Mesenchymal stem cell (in vitro differentiated cells and primary cell): Measurements from ENCODE around the gene HIVEP1.
A peak's percentile ranks its signal among the peaks of the same experiment; 100 is the strongest.

Experiments used
- DNase-seq: peaks from one replicate; pipeline ENCODE4 v3.0.0-alpha.2; 2013
- H2AFZ ChIP-seq: one replicate; pipeline ENCODE4 v1.6.1; 2013; ENCODE audit warnings: low read depth, mild to moderate bottlenecking, control low read depth, inconsistent platforms, low read length, moderate library complexity
- H2AK5ac ChIP-seq: 2 replicates; pipeline ENCODE4 v1.6.1; 2013; ENCODE audit warnings: low read length, moderate library complexity, mild to moderate bottlenecking, inconsistent platforms; ENCODE audit not compliant: severe bottlenecking
- H2BK120ac ChIP-seq: one replicate; pipeline ENCODE4 v1.6.1; 2013; ENCODE audit warnings: low read depth, mild to moderate bottlenecking, inconsistent platforms, low read length, moderate library complexity
- H2BK12ac ChIP-seq, 2 experiments: one replicate each; pipeline ENCODE4 v1.6.1; 2013; ENCODE audit warnings: inconsistent platforms in 2 of 2, low read length in 2 of 2, mild to moderate bottlenecking in 2 of 2, moderate library complexity in 2 of 2, control low read depth in 1 of 2
- H2BK15ac ChIP-seq: one replicate; pipeline ENCODE4 v1.6.1; 2013; ENCODE audit warnings: mild to moderate bottlenecking, low read depth, inconsistent platforms; ENCODE audit not compliant: poor library complexity, severe bottlenecking
- H2BK5ac ChIP-seq: 2 replicates; pipeline ENCODE4 v1.6.1; 2013; ENCODE audit warnings: low read depth, mild to moderate bottlenecking, low read length, control low read depth, inconsistent platforms; ENCODE audit not compliant: poor library complexity, severe bottlenecking
- H3K14ac ChIP-seq, 2 experiments: one replicate each; pipeline ENCODE4 v1.6.1; 2013; ENCODE audit warnings: inconsistent platforms in 2 of 2, low read length in 2 of 2, control low read depth in 1 of 2, mild to moderate bottlenecking in 1 of 2, moderate library complexity in 1 of 2
- H3K18ac ChIP-seq, 2 experiments: one replicate each; pipeline ENCODE4 v1.6.1; 2013; ENCODE audit warnings: inconsistent platforms in 2 of 2, low read length in 2 of 2, control low read depth in 1 of 2, low read depth in 1 of 2, mild to moderate bottlenecking in 1 of 2
- H3K23ac ChIP-seq, 2 experiments: one replicate each; pipeline ENCODE4 v1.6.1; 2013; ENCODE audit warnings: inconsistent platforms in 2 of 2, low read length in 2 of 2, mild to moderate bottlenecking in 2 of 2, moderate library complexity in 2 of 2, control low read depth in 1 of 2
- H3K27ac ChIP-seq: 2 replicates; pipeline ENCODE4 v1.5.1; 2013; ENCODE audit warnings: mild to moderate bottlenecking, moderate library complexity, low read length, control low read depth, inconsistent platforms; ENCODE audit not compliant: poor library complexity, severe bottlenecking
- H3K27me3 ChIP-seq, 2 experiments: 2 replicates each; pipeline versions ENCODE4 v1.6.1 to v1.7.0; 2013; ENCODE audit warnings: low read length in 2 of 2, mild to moderate bottlenecking in 2 of 2, moderate library complexity in 2 of 2, control low read depth in 1 of 2, inconsistent platforms in 1 of 2; ENCODE audit not compliant: control insufficient read depth in 1 of 2, insufficient read depth in 1 of 2
- H3K36me3 ChIP-seq, 2 experiments: 2 replicates each; pipeline versions ENCODE4 v1.6.1 to v1.7.0; 2013; ENCODE audit warnings: low read length in 2 of 2, control low read depth in 1 of 2, inconsistent platforms in 1 of 2, low read depth in 1 of 2, mild to moderate bottlenecking in 1 of 2; ENCODE audit not compliant: insufficient read depth in 2 of 2, control insufficient read depth in 1 of 2
- H3K4ac ChIP-seq, 2 experiments: one replicate each; pipeline ENCODE4 v1.6.1; 2013; ENCODE audit warnings: inconsistent platforms in 2 of 2, low read length in 2 of 2, mild to moderate bottlenecking in 2 of 2, moderate library complexity in 2 of 2, control low read depth in 1 of 2, low read depth in 1 of 2
- H3K4me1 ChIP-seq: 2 replicates; pipeline ENCODE4 v1.6.1; 2013; ENCODE audit warnings: low read depth, low read length, control low read depth; ENCODE audit not compliant: control insufficient read depth, insufficient read depth
- H3K4me2 ChIP-seq: 2 replicates; pipeline ENCODE4 v1.6.1; 2013; ENCODE audit warnings: low read length, mild to moderate bottlenecking, inconsistent platforms; ENCODE audit not compliant: poor library complexity, severe bottlenecking
- H3K4me3 ChIP-seq, 2 experiments: 2 replicates each; pipeline versions ENCODE4 v1.5.1 to v1.7.0; 2013; ENCODE audit warnings: low read length in 2 of 2, mild to moderate bottlenecking in 2 of 2, control low read depth in 1 of 2, low read depth in 1 of 2; ENCODE audit not compliant: insufficient read depth in 1 of 2
- H3K79me1 ChIP-seq: replicated peaks from 2 replicates; pipeline ENCODE4 v1.6.1; 2013; ENCODE audit warnings: mild to moderate bottlenecking, control low read depth, low read length, inconsistent platforms; ENCODE audit not compliant: poor library complexity, severe bottlenecking
- H3K9ac ChIP-seq: 2 replicates; pipeline ENCODE4 v1.7.0; 2013; ENCODE audit warnings: mild to moderate bottlenecking, low read length, moderate library complexity
- H3K9me3 ChIP-seq: 2 replicates; pipeline ENCODE4 v1.7.0; 2013; ENCODE audit warnings: mild to moderate bottlenecking, low read length; ENCODE audit not compliant: control insufficient read depth
- H4K8ac ChIP-seq: one replicate; pipeline ENCODE4 v1.6.1; 2013; ENCODE audit warnings: inconsistent platforms, mild to moderate bottlenecking, low read length, moderate library complexity
- H4K91ac ChIP-seq: one replicate; pipeline ENCODE4 v1.6.1; 2013; ENCODE audit warnings: mild to moderate bottlenecking, low read length, inconsistent platforms
- WGBS: methylation state at CpG from one replicate; pipeline ENCODE4 v1.1.7; 2013; ENCODE audit warnings: mixed read lengths; 5-methylcytosine and 5-hydroxymethylcytosine counted together

Gene HIVEP1

DNA sequence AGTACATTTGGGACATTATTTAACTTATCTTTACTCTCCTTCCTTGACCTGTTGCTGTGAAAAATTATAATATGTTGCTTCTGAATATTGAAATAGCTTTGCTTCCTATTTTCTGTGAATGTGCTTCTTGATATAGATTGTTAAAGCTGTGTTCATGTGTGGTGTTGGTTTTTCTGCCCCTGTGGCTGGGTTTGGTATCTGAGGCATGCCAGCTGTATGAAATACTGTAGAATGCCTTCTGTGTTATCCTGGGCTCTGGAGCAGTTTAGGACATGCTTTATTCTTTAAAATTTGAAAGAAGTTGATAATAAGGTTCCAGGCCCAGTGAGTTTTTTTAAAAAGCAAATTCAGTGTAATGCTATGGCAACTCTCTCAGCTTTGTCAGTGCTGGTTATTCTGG is 71.7 kb downstream of the HIVEP1 start:
- Histone ChIP-seq H3K27me3 (no peaks in the 10 kb centered on the region), H3K4me3 (no peak overlapping the region), H3K27ac (peak overlapping the region; percentile 12), H3K23ac (no peak overlapping the region), H3K4me1 (peaks cover 3% of the 10 kb centered on the region), H3K9me3 (no peaks in the 10 kb centered on the region), H2AFZ (no peak overlapping the region), H4K8ac (no peak overlapping the region), H3K79me1 (peaks cover 16% of the 10 kb centered on the region), H2BK5ac (no peak overlapping the region), H3K4me2 (no peak overlapping the region), H3K18ac (no peak overlapping the region), H2BK12ac (no peak overlapping the region), H2BK15ac (no peak overlapping the region), H2BK120ac (no peak overlapping the region), H4K91ac (no peak overlapping the region), H3K36me3 (peaks cover 1 to 3% of the 10 kb centered on the region in 2 experiments), H3K14ac (no peak overlapping the region), H2AK5ac (no peak overlapping the region), H3K9ac (no peak overlapping the region), H3K4ac (no peak overlapping the region)
- DNase-seq: no peak

DNA sequence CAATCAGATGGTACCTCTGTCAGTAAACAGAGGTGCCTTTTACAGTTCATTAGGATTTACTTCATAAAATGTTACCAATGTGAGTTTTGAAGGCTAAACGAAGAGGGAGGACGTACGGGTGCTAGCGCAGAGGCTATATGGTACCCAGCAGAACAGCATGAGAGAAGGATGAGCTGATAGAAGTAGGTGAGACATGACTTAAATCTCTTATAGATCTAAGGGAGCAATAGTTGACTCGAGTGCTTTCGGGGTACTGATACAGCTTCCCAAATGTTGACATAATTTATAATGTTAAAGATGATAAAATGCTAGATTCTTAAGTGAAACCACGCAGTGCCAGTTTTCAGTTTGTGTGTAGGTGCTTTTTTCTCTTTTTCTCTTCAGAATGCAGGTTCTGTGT is 72.6 kb downstream of the HIVEP1 start:
- 80% methylated on average over 7 of the region's 7 CpGs for WGBS
- Histone ChIP-seq H3K79me1 (peaks cover 15% of the 10 kb centered on the region), H2BK15ac (no peak overlapping the region)

DNA sequence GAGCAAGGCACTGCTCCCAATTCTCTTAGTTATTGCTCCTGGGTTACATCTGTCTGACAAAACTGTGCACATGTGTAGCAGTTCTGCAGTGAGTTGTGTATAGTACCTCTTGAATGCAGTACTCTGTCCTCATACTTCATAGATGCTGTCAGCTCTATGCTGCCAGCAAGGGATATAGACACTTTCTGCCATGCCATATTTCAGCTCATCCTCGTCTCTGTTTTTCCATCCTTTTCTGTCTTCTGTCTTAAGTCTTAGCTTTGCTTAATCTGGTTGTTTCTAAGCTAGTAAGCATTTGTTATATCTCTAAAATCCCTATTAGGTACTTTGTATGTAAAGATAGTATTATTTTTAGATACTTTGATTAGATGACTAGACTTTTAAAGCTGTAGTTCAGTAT is 76.4 kb downstream of the HIVEP1 start:
- Histone ChIP-seq H3K79me1 (peaks cover 14% of the 10 kb centered on the region), H4K8ac (no peak overlapping the region), H3K4me2 (no peak overlapping the region), H3K9me3 (no peaks in the 10 kb centered on the region), H3K23ac (no peak overlapping the region), H3K27me3 (no peaks in the 10 kb centered on the region), H3K9ac (no peak overlapping the region), H3K27ac (no peak overlapping the region), H3K4me1 (no peaks in the 10 kb centered on the region), H3K4me3 (no peak overlapping the region), H2BK15ac (no peak overlapping the region), H4K91ac (no peak overlapping the region), H3K4ac (no peak overlapping the region), H2BK5ac (no peak overlapping the region), H2BK12ac (no peak overlapping the region), H3K14ac (no peak overlapping the region), H2AK5ac (no peak overlapping the region), H3K36me3 (peaks cover 3 to 21% of the 10 kb centered on the region in 2 experiments), H2AFZ (no peak overlapping the region), H3K18ac (no peak overlapping the region), H2BK120ac (no peak overlapping the region)
- WGBS: no CpG with 5 or more reads among the region's 1 CpG
- DNase-seq: no peak

More for the DNA sequence above, 72.6 kb downstream of the HIVEP1 start:
- H3K4me2 ChIP-seq: no peak overlapping the region
- no peak overlapping the region for H2BK120ac ChIP-seq
- H3K4ac ChIP-seq: no peak overlapping the region
- no peak overlapping the region for H3K4me3 ChIP-seq
- no peak overlapping the region for H4K91ac ChIP-seq
- no peaks in the 10 kb centered on the region for H3K27me3 ChIP-seq
- H3K9me3 ChIP-seq: no peaks in the 10 kb centered on the region
- H3K14ac ChIP-seq: no peak overlapping the region
- no peak overlapping the region for H3K27ac ChIP-seq
- H2BK12ac ChIP-seq: no peak overlapping the region
- H3K36me3 ChIP-seq: peaks cover 0 to 9% of the 10 kb centered on the region in 2 experiments
- H2AFZ ChIP-seq: no peak overlapping the region
- H3K9ac ChIP-seq: no peak overlapping the region
- H2BK5ac ChIP-seq: no peak overlapping the region
- no peak overlapping the region for H3K18ac ChIP-seq
- H3K23ac ChIP-seq: no peak overlapping the region
- peaks cover 2% of the 10 kb centered on the region for H3K4me1 ChIP-seq
- H2AK5ac ChIP-seq: no peak overlapping the region
- no peak for DNase-seq
- no peak overlapping the region for H4K8ac ChIP-seq

DNA sequence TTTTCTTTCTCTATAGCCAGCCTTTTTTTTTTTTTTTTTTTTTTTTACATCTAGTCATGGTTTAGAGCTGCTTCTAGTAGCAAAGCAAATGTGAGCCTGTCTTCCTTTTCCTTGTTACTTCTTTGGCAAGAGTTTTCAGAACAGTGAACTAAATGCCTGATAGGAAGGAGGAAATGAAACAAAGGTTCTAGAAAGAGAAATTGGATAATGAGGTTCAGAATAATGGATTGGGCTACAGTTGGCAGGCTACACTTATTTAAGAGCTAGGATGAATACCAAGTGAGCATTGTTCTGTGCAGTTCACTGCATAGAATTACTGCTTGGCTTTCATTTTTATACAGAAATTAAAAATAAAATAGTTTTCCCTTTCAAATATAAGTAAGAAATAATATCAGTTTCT is 78.6 kb downstream of the HIVEP1 start:
- no peak overlapping the region for H3K4me2 ChIP-seq
- no peak overlapping the region for H3K4me3 ChIP-seq
- H3K14ac ChIP-seq: no peak overlapping the region
- H3K27me3 ChIP-seq: no peaks in the 10 kb centered on the region
- no peak overlapping the region for H2BK5ac ChIP-seq
- no peak overlapping the region for H3K4ac ChIP-seq
- H3K4me1 ChIP-seq: no peaks in the 10 kb centered on the region
- no peak overlapping the region for H2BK12ac ChIP-seq
- DNase-seq: no peak
- H3K9ac ChIP-seq: no peak overlapping the region
- peaks cover 10% of the 10 kb centered on the region for H3K79me1 ChIP-seq
- H2BK15ac ChIP-seq: no peak overlapping the region
- H2AFZ ChIP-seq: no peak overlapping the region
- H2AK5ac ChIP-seq: no peak overlapping the region
- H3K27ac ChIP-seq: no peak overlapping the region
- H3K18ac ChIP-seq: no peak overlapping the region
- H2BK120ac ChIP-seq: no peak overlapping the region
- H3K23ac ChIP-seq: no peak overlapping the region
- H4K8ac ChIP-seq: no peak overlapping the region
- H3K36me3 ChIP-seq: peaks cover 3 to 21% of the 10 kb centered on the region in 2 experiments
- no peak overlapping the region for H4K91ac ChIP-seq
- no peaks in the 10 kb centered on the region for H3K9me3 ChIP-seq
